Panc1 (cell line): ENCODE measurements around the gene CLCNKA.

Experiments used
- POLR2AphosphoS5 ChIP-seq: IDR thresholded peaks from 2 replicates; pipeline ENCODE4 v1.6.1; 2012; ENCODE audit warnings: mild to moderate bottlenecking, low read depth, low read length, moderate library complexity
- SIN3A ChIP-seq: IDR thresholded peaks from 2 replicates; pipeline ENCODE4 v1.6.1; 2012; ENCODE audit warnings: low read depth, mild to moderate bottlenecking, low read length, moderate library complexity, borderline replicate concordance; ENCODE audit not compliant: insufficient read depth
- TCF7L2 ChIP-seq: IDR thresholded peaks from 2 replicates; pipeline ENCODE4 v1.6.1; 2011; ENCODE audit warnings: mild to moderate bottlenecking, low read depth, low read length, inconsistent platforms
- TF ChIP-seq, protein P1 (sequence below): fragments of 450-650 bp; IDR thresholded peaks from 2 replicates; pipeline ENCODE4 v1.5.1; 2017; ENCODE audit warnings: mild to moderate bottlenecking
- TF ChIP-seq, protein P2 (sequence below), 2 experiments: IDR thresholded peaks; 2 replicates each; pipeline ENCODE4 v1.6.1; 2011 to 2012; ENCODE audit warnings: low read depth in 2 of 2, control low read depth in 1 of 2, low read length in 1 of 2, mild to moderate bottlenecking in 1 of 2, moderate library complexity in 1 of 2; ENCODE audit not compliant: insufficient read depth in 1 of 2

- TF ChIP-seq, protein P1, sequence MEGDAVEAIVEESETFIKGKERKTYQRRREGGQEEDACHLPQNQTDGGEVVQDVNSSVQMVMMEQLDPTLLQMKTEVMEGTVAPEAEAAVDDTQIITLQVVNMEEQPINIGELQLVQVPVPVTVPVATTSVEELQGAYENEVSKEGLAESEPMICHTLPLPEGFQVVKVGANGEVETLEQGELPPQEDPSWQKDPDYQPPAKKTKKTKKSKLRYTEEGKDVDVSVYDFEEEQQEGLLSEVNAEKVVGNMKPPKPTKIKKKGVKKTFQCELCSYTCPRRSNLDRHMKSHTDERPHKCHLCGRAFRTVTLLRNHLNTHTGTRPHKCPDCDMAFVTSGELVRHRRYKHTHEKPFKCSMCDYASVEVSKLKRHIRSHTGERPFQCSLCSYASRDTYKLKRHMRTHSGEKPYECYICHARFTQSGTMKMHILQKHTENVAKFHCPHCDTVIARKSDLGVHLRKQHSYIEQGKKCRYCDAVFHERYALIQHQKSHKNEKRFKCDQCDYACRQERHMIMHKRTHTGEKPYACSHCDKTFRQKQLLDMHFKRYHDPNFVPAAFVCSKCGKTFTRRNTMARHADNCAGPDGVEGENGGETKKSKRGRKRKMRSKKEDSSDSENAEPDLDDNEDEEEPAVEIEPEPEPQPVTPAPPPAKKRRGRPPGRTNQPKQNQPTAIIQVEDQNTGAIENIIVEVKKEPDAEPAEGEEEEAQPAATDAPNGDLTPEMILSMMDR = no peak
- TF ChIP-seq, protein P2, sequence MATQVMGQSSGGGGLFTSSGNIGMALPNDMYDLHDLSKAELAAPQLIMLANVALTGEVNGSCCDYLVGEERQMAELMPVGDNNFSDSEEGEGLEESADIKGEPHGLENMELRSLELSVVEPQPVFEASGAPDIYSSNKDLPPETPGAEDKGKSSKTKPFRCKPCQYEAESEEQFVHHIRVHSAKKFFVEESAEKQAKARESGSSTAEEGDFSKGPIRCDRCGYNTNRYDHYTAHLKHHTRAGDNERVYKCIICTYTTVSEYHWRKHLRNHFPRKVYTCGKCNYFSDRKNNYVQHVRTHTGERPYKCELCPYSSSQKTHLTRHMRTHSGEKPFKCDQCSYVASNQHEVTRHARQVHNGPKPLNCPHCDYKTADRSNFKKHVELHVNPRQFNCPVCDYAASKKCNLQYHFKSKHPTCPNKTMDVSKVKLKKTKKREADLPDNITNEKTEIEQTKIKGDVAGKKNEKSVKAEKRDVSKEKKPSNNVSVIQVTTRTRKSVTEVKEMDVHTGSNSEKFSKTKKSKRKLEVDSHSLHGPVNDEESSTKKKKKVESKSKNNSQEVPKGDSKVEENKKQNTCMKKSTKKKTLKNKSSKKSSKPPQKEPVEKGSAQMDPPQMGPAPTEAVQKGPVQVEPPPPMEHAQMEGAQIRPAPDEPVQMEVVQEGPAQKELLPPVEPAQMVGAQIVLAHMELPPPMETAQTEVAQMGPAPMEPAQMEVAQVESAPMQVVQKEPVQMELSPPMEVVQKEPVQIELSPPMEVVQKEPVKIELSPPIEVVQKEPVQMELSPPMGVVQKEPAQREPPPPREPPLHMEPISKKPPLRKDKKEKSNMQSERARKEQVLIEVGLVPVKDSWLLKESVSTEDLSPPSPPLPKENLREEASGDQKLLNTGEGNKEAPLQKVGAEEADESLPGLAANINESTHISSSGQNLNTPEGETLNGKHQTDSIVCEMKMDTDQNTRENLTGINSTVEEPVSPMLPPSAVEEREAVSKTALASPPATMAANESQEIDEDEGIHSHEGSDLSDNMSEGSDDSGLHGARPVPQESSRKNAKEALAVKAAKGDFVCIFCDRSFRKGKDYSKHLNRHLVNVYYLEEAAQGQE (IDR thresholded peaks at IDR 0.05; ENCODE audit: insufficient read depth in 1 of 2, low read depth in 2 of 2, low read length in 1 of 2) = no peak
- TF ChIP-seq SIN3A (no peak), TCF7L2 (no peak), POLR2AphosphoS5 (no peak)
These were observed 25.0 kb downstream of the CLCNKA start for GRCh38 chr1:16046842-16047241.
